GM18909 (cell line): Measurements from ENCODE around the gene DMPK.

ENCODE experiments used
- ATAC-seq: cut with Tn5 transposase; IDR thresholded peaks from one replicate; pipeline ENCODE4 v1.9.1; 2021; ENCODE audit warnings: mild to moderate bottlenecking; ENCODE audit not compliant: unreplicated experiment, poor library complexity

The DMPK gene

DNA sequence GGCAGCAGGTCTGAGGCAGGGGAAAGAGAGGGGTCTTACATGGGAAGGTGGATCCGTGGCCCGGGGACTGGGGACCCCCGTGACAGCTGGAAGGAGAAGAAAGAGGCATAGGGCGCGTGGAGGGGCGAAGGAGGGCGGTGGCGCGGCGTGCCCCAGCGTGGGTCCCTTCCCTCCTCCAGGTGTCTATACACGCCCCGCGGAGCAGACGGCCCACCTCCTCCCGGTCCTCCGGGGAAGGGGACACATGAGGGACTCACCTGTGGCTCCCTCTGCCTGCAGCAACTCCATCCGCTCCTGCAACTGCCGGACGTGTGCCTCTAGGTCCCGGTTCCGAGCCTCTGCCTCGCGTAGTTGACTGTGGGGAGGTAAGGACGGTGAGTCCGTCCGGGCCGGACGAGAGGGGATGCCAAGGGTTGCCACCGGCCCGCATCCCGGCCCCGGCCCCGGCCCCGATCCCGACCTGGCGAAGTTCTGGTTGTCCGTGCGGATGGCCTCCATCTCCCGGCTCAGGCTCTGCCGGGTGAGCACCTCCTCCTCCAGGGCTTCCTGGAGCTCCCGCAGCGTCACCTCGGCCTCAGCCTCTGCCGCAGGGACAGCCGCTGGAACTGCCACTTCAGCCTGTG is 10.9 kb downstream of the DMPK start:
- ATAC-seq = no peak

DNA sequence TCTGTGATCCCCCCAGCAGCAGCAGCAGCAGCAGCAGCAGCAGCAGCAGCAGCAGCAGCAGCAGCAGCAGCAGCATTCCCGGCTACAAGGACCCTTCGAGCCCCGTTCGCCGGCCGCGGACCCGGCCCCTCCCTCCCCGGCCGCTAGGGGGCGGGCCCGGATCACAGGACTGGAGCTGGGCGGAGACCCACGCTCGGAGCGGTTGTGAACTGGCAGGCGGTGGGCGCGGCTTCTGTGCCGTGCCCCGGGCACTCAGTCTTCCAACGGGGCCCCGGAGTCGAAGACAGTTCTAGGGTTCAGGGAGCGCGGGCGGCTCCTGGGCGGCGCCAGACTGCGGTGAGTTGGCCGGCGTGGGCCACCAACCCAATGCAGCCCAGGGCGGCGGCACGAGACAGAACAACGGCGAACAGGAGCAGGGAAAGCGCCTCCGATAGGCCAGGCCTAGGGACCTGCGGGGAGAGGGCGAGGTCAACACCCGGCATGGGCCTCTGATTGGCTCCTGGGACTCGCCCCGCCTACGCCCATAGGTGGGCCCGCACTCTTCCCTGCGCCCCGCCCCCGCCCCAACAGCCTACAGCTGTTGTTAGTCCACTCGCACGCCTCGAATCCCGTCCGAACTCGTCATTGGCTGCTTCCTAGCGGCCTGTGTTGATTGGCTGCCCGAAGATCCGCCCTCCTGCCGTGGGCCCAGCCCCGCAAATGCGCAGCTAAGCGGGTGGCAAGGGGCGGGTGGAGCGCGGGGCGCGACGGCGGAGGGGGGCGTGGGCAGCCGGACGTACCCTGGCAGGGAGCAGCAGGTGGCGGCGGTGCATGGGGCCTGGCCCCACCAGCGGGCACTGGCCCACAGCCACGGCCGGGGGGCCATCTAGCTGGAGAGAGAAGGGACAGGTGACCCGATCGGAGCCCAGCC is 11.8 kb downstream of the DMPK start:
- ATAC-seq = peak; percentile 54

DNA sequence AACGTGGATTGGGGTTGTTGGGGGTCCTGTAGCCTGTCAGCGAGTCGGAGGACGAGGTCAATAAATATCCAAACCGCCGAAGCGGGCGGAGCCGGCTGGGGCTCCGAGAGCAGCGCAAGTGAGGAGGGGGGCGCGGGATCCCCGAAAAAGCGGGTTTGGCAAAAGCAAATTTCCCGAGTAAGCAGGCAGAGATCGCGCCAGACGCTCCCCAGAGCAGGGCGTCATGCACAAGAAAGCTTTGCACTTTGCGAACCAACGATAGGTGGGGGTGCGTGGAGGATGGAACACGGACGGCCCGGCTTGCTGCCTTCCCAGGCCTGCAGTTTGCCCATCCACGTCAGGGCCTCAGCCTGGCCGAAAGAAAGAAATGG is 12.5 kb downstream of the DMPK start:
- ATAC-seq = no peak

DNA sequence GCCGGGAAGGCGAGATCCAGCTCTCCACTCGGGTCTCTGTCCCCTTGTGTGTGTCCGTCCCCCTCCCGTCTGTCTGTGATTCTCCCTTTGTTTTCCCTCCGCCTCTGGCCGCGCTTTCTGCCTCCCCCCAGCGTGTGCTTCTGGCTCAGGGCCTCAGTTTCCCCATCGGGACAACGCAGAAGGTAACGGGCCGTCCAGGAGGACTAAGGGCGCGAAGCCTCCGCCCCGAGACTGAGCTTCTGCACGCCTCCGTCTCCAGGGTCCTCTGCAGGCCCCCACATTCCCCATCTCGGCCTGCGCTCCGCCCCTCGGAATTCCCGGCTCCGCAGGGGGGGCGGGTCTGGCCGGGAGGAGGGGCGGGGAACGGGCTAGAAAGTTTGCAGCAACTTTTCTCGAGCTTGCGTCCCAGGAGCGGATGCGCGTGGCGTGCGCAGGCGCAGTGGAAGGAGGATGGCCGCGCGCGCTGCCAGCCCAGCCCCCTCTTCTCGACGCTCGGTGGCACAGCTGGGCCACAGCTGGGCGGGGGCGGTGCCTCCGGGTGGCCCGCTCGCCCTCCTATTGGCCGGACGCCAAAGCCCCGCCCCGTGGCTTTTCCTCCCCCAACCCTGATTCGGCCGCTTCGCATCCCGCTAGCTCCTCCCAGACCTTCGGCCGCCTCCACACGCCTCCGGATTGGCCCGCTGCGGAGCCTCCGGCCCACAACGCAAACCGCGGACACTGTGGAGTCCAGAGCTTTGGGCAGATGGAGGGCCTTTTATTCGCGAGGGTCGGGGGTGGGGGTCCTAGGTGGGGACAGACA is 13.1 kb downstream of the DMPK start, which contains the start of gene SIX5:
Gene SIX5, minus strand, starts transcription at position 269 of the 799 bp plus-strand sequence. CDS start 408 bp downstream, outside the sequence.
- ATAC-seq = peak; percentile 61

DNA sequence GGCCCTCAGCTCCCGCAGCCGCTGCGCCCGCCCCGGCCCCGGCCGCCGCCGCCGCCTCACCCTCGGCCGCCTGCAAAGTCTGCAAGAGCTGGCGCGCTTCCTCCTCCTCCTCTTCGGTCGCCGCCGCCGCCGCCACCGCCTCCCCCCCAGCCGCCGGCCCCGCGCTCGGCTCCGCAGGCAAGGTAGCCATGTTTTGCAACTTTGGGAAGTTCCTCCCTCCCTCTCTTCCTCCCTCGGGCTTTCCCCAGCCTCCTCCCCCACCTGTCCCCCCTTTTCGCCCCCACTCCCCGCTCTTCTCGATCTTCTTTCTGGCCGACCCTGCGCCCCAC is 13.7 kb downstream of the DMPK start:
- no peak for ATAC-seq

DNA sequence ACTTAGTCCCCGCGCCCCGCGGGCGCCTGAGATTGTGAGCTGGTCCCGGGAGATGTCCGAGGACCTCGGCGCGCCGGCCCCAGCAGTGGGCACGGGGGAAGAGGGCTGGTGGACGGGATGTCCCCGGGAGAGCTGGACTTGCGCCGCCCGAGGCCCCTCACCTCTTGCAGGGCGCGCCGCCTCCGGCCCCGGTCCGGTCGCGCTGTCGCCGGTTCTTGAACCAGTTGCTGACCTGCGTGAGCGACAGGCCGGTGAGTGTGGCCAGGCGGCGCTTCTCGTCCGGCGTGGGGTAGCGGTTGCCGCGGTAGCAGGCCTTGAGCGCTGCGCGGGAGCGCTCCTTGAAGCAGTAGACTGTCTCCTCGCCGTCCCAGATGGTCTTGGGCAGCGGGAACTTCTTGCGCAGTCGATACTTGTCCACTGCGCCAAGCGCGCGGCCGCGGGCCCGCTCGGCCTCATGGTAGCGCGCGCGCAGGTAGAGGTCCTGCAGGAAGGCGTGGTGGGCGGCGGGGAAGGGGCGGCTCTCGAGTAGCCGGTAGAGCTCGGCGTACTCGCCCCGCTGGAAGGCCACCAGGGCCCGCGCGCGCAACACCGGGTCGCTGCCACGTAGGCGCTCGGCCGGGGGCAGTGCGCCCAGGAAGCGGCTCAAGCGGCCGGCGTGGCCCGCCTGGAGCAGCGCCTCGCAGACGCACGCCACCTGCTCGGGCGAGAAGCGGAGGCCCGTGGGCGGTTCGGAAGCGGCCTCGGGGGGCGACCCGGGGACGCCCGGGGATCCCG is 14.2 kb downstream of the DMPK start:
- ATAC-seq = no peak

DNA sequence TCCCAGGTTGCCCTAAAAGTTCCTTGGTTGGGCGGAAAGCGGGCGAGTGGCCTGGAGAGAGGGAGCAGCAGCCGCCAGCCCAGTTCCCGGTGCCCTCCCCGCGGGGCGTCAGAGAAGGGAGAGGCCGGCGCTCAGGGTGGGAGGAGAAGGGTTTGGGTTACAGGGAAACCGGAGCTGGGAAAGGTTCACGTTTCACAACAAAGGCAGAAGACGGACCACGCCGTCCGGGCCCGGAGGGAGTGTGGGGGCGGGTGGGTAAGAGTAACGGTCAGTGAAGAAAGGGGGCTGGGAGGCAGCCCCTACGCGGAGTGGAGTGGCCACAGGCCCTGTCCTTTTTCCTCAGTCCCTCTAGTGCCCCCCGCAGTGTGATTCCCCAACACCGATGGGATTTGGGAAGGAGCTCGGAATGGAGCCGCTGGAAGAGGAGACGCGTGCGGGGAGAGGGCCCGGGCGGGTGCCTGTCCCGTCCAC is 14.8 kb downstream of the DMPK start:
- no peak for ATAC-seq

DNA sequence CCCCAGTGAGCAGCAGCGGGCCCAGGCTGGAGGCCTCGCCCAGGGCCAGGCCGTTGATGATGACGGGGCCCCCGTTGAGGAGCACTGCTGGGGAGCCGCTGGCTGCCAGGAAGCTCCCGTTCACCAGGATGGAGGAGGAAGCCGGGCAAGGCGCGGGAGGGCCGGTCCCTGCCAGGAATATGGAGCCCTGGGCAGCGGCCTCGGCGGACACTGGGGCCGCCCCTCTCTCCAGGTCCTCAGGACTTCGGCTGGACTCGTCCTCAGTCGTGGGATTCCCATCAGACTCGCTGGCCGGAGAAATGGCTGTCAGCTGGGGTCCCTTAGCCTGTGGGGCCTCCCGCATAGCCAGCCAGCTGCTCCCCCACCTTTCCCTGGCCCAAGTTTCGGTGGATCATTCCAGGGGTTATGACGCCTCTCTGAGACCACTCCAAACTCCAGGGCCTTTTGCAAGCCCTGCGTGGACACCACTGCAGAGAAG is 15.4 kb downstream of the DMPK start:
- ATAC-seq = no peak

DNA sequence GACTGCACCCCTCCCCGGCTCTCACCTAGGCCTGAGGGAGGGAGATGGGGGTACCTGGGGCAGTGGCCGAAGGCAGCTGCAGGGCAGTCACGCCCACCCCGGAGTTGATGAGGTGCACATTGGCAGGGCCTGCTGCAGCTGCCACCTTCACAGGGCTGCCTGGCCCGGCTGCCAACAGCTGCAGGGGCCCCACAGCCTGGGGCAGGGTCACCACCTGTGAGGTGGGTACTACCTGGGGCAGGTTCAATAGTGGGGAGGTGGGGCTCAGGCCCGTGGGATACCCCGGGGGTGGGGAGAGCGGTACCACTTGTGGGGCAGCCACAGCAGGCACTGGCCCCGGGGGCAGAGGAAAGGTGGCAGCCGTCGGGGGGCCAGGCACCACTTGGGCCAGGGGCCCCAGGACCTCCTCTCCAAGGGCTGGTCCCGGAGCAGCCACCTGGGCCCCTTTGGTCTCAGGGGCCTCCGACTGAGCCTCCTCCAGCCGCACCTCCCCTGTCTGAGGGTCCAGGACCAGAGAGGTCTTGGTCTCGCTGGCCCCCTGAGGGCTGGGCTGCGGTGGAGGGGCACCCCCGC is 15.9 kb downstream of the DMPK start:
- ATAC-seq = no peak

DNA sequence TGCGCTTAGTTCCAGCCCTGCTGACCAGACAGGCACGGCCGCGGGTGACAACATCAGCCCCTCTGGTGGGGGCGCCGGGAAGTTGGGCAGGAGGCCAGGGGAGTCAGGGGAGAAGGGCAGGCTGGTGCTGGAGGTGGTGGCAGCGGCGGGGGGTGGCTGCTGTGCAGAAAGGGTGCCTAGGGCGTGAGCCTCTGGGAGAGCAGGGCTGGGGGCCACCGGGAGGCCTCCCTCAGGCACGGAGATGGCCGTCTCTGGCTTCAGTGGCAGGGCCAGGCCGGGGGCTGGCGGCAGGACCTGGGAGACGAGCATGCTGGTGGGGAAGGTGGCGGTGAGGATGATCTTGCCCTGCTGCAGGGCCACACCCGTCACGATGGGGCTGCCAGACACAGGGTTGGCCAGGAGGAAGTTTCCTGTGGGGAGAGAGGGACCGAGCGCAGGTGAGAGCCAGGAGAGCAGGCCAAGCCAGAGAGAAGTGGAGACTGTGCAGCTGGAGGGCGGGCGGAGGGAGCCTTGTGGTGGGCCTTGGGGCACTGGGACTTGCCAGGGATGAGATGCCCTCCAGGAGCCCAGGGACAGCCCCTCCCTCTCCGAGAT is 16.5 kb downstream of the DMPK start:
- no peak for ATAC-seq

DNA sequence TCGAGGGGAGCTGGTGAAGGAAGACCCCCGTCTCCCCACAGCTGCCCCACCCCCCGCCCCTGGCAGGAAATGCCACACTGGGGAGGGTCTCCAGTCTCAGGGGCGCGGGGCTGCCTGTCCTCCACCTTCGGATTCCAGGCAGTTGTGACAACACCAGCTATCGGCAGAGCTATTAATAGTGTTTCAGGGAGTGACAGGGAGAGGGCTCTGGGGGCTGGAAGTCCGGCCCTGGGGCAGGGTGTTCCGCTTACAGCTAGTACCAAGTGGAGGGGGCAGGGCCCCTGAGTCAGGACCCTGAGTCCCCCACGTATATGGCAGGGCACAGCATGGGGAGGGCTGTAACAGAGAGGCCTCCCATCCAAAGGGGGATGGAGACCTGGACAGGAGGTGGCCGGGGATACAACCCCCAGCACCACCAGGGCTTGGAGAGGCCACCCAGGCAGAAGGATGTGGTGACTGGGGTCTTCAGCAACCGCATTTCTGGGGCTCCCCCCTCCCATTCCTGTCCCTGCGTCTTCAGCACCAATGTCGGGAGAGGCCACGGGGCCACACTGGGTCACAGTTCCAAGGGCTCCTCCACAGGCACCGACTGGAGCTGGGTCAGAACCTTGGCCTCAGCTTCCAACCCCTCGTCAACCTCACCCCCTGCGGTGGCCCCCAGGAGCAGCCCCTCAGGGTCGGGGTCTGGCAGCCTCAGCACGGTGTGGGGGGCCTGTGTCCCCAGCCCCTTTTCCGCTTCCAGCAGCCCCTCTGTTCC is 17.2 kb downstream of the DMPK start:
- no peak for ATAC-seq

DNA sequence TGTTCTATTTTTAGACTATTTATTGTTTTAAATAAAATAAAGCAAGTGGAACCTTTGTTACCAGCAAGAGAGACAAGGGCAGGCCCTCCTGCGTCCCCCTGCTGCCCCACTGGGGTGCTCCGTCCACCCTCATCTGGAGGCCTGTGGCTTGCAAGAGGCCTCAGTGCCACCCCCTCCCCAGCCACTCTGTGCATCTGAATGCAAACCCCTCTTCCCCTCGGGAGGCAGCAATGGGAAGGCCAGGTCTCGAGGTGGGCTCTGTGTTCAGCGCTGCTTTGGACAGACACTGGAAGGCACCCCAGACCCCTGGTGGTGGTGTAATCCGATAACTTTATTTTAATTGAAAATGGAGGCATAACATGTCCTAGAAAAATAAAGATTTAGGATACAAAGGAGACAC is 17.8 kb downstream of the DMPK start:
- no peak for ATAC-seq

DNA sequence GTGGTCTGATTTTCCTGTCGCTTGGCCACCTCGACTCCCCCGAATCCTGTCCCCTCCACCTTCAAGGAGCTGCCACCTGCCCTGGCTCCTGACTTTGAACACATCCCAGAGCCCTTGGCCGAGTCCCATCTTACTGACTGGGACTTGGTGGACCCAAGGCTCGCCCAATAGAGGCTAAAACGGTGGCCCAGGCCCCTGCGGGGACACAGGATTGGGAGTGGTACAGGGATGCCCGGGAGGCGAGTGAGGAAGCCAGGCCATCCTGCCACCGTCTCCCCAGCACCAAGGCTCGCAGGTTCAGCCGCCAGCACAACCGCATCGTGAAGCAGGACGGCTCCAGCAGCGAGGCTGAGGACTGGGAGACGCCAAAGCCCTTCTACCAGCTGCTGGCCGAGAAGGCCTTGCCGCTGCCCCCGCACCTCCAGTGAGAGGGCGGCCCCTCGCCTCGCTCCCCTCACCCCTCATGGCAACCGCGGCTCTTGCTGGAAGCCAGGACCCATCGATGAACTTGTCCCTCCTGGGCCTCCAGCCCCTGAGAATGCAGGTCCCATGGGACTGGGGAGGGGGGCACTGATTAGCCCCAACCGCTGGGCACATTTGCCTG is 18.5 kb downstream of the DMPK start:
- ATAC-seq = no peak

DNA sequence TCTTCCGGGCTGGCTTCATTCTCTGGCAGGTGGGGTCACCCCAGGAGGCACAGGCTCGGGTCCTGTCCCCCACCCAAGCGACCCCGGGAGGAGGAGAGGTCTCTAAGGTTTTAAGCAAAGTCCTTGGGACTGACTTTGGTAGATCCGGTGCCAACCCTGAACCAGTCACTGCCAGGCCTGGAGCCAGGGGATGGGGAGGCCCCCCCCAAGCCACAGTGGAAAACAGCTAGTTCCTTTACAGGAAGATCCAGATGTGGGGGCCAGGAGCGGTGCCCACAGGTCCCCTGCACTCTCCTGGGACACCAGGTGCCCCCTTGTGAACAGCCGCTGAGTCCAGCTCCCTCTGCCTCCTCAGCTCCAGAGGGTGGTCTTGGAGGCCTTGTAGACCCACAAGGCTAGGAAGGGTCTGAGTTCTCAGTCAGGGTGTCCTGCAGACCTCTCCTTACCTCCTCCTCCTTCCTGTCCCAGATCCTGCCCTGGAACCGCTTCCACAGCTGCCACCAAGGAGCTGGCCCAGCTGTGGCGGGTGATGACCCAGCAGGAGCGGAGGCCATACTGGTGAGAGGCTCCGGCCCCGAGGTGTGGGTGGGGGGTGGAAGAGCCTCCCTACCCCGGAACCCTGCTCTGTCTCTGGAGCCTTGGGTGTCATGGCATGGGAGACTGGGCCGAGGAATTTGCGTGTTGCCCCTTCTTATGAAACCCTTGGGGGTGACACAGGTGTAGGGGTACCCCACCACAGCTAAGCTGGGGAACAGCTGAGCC is 19.2 kb downstream of the DMPK start:
- ATAC-seq = no peak

DNA sequence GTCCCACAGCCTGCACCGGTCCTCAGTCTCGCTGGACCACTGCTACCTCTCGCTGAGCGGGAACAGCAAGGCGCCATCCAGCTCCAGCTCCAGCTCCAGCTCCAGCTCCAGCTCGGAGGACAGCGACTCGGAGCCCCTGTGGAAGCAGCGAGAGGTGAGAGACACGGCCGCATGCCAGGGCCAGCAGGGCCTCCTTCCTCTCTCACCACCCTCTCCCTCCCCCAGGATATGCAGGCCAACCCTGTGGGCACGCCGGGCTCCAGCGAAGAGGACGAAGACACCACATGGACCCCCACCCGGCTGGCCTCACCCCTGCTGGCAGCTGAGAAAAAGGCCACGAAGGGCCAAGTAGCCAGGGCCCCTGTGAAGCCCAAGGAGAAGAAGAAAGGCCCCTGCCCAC is 20.6 kb downstream of the DMPK start:
- ATAC-seq = no peak

DNA sequence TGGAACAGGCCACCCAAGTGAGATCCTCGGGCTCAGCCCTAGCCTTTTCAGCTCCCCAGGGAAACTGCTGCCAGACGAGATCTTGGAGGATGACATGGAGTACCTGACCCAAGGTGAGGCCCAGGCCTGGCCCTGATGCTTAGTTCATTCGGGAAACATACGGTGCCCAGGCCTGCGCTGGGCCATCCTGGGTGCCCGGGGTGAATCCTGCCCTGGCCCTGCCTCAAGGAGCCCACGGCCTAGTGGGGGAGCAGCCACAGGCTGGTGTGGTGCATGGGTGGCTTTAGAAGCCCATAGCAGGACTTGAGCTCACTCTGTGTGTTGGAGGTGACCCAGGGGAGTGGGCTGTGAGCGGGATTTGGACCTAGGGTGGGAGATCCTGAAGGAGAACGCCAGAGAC is 23.4 kb downstream of the DMPK start:
- ATAC-seq = no peak

DNA sequence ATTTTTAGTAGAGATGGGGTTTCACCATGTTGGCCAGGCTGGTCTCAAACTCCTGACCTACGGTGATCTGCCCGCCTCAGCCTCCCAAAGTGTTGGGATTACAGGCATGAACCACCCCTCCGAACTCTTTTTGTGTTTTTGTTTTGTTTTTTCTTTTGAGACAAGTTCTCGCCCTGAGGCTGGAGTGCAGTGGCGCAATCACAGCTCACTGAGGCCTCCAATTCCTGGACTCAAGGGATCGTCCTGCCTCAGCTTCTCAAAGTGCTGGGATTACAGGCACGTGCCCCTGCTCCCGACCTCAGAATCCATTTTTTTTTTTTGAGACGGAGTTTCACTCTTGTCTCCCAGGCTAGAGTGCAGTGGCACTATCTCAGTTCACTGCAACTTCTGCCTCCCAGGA is 24.6 kb downstream of the DMPK start:
- no peak for ATAC-seq

DNA sequence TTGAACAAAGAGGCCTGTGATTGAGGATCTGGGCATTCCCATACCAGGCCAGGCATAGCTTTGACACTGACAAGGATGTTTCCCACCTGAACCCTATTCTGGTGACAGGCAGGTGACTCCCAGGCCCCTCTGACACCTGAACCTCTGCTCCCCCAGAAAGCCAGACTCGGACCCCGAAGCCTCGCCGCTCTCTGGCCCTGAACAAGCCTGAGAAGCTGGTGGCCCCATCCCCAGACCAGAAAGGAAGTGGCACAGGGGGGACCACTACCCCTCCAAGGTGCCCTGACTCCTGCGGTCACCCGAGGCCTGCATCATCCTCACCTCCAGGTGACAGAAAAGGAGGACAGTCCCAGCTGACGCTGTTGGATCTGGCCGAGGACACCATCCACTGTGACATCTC is 28.0 kb downstream of the DMPK start:
- ATAC-seq = no peak
